ENCODE data around the gene RAMP2.

GRCh38 chr17:42761638-42762037 lies 611 bp downstream of the RAMP2 start:
- TF ChIP-seq CTCF (IDR thresholded peaks at IDR 0.05) (no peak), ZFX (IDR thresholded peaks at IDR 0.05; ENCODE audit: borderline replicate concordance) (no peak)
